K562 (cell line): ENCODE results near the gene CNOT4. TPM values are rescaled to one million over a fixed set of nuclear protein-coding genes. Genes with fewer than 3 reads are reported as not detected.

Experiments used
- ARID4B ChIP-seq: sonication (generic); formaldehyde crosslinking; IDR thresholded peaks from 2 replicates; pipeline ENCODE4 v1.8.0; 2022; ENCODE audit warnings: mild to moderate bottlenecking, missing genetic modification reagents
- GTF2B ChIP-seq: IDR thresholded peaks from 2 replicates; pipeline ENCODE4 v1.6.1; 2011; ENCODE audit not compliant: insufficient read length; ENCODE audit errors: extremely low read depth
- HOXB6 ChIP-seq: fragments of 250-450 bp; sonication (Bioruptor Pico); IDR thresholded peaks from 2 replicates; pipeline ENCODE4 v1.5.1; 2022; ENCODE audit warnings: mild to moderate bottlenecking, borderline replicate concordance
- ILF3 ChIP-seq: fragments of 450-650 bp; IDR thresholded peaks from 2 replicates; pipeline ENCODE4 v1.6.1; 2018; ENCODE audit warnings: antibody characterized with exemption, mild to moderate bottlenecking, moderate library complexity, borderline replicate concordance
- ILK ChIP-seq: fragments of 450-650 bp; IDR thresholded peaks from 2 replicates; pipeline ENCODE4 v1.6.1; 2016; ENCODE audit warnings: missing genetic modification characterization, low read depth, mild to moderate bottlenecking, missing compliant biosample characterization, moderate library complexity, borderline replicate concordance
- KLF10 ChIP-seq: fragments of 250-450 bp; sonication (Bioruptor Pico); IDR thresholded peaks from 2 replicates; pipeline ENCODE4 v1.6.1; 2021; ENCODE audit warnings: matching md5 sums
- NR2F6 ChIP-seq: fragments of 450-650 bp; formaldehyde crosslinking; IDR thresholded peaks from 2 replicates; pipeline ENCODE4 v1.4.0; 2020; ENCODE audit warnings: mild to moderate bottlenecking
- POLR2AphosphoS2 ChIP-seq: IDR thresholded peaks from 2 replicates; pipeline ENCODE4 v1.6.1; 2012; ENCODE audit warnings: low read length, improper control_type of control experiment
- POLR2G ChIP-seq: fragments of 200-400 bp; formaldehyde crosslinking; IDR thresholded peaks from 2 replicates; pipeline ENCODE4 v1.6.1; 2017; ENCODE audit warnings: low read depth, mild to moderate bottlenecking, antibody characterized with exemption, low read length, moderate library complexity
- PRPF4 ChIP-seq: fragments of 200-400 bp; formaldehyde crosslinking; IDR thresholded peaks from one replicate; pipeline ENCODE4 v1.6.1; 2017; ENCODE audit warnings: low read length, low read depth, mild to moderate bottlenecking; ENCODE audit not compliant: insufficient read depth, poor library complexity, severe bottlenecking
- RCOR1 ChIP-seq, 2 experiments: IDR thresholded peaks; 2 replicates each; pipeline ENCODE4 v1.6.1; 2012; ENCODE audit warnings: low read depth in 2 of 2, low read length in 2 of 2, borderline replicate concordance in 1 of 2, improper control_type of control experiment in 1 of 2
- ZFP30 ChIP-seq: fragments of 250-450 bp; sonication (Bioruptor Pico); IDR thresholded peaks from 2 replicates; pipeline ENCODE4 v1.8.0; 2022; ENCODE audit warnings: moderate library complexity, mild to moderate bottlenecking, inconsistent platforms, borderline replicate concordance
- ZSCAN32 ChIP-seq: fragments of 450-650 bp; formaldehyde crosslinking; IDR thresholded peaks from 2 replicates; pipeline ENCODE4 v1.4.0; 2020; ENCODE audit warnings: mild to moderate bottlenecking, moderate library complexity
- polyA plus RNA-seq, 8 experiments: library from polyadenylated mRNA; depleted of rRNA in 4 of 8; stranded (reverse) in 5 of 8; unstranded in 3 of 8; fragments of >200 nt; fragmentation: Nextera tagmentation in 2 of 8; fragmentation: Illumina TruSeq in 1 of 8; extraction: Ambion mirVana in 2 of 8; extraction: Trizol in 1 of 8; gene quantifications; 2 replicates each; pipeline versions ENCODE4 v1.2.1 to v1.2.3, GENCODE V29; 2011 to 2014; ENCODE audit warnings: inconsistent platforms in 1 of 8, missing spikeins in 1 of 8
- total RNA-seq, 7 experiments: library from RNA; depleted of rRNA in 6 of 7; stranded (reverse); fragments of >200 nt in 6 of 7; fragmentation: Illumina TruSeq in 2 of 7; extraction: Trizol in 2 of 7; gene quantifications; 2 replicates each; pipeline versions ENCODE4 v1.2.1 to v1.2.3, GENCODE V29; 2011 to 2021; ENCODE audit warnings: low replicate concordance in 1 of 7
- TF ChIP-seq, protein P1 (sequence below): sonication (generic); formaldehyde crosslinking; IDR thresholded peaks from 2 replicates; pipeline ENCODE4 v1.8.1; 2023; ENCODE audit warnings: missing genetic modification reagents, mild to moderate bottlenecking, borderline replicate concordance

The CNOT4 gene
- total and polyA plus RNA-seq, 9 of the 15 experiments (the other 6 are each of a cell fraction or from before 2014, with no cell fraction given): 8.6 to 24.1 (median 15.4) TPM

GRCh38 chr7:135509839-135510591, at the start of gene CNOT4 (continued):
- TF ChIP-seq ILF3: no peak
- TF ChIP-seq POLR2AphosphoS2: peak; percentile 76; the same call in 1 of the 2 replicates
- TF ChIP-seq POLR2G: peak; percentile 90
- TF ChIP-seq PRPF4: no peak
- TF ChIP-seq, protein P1, sequence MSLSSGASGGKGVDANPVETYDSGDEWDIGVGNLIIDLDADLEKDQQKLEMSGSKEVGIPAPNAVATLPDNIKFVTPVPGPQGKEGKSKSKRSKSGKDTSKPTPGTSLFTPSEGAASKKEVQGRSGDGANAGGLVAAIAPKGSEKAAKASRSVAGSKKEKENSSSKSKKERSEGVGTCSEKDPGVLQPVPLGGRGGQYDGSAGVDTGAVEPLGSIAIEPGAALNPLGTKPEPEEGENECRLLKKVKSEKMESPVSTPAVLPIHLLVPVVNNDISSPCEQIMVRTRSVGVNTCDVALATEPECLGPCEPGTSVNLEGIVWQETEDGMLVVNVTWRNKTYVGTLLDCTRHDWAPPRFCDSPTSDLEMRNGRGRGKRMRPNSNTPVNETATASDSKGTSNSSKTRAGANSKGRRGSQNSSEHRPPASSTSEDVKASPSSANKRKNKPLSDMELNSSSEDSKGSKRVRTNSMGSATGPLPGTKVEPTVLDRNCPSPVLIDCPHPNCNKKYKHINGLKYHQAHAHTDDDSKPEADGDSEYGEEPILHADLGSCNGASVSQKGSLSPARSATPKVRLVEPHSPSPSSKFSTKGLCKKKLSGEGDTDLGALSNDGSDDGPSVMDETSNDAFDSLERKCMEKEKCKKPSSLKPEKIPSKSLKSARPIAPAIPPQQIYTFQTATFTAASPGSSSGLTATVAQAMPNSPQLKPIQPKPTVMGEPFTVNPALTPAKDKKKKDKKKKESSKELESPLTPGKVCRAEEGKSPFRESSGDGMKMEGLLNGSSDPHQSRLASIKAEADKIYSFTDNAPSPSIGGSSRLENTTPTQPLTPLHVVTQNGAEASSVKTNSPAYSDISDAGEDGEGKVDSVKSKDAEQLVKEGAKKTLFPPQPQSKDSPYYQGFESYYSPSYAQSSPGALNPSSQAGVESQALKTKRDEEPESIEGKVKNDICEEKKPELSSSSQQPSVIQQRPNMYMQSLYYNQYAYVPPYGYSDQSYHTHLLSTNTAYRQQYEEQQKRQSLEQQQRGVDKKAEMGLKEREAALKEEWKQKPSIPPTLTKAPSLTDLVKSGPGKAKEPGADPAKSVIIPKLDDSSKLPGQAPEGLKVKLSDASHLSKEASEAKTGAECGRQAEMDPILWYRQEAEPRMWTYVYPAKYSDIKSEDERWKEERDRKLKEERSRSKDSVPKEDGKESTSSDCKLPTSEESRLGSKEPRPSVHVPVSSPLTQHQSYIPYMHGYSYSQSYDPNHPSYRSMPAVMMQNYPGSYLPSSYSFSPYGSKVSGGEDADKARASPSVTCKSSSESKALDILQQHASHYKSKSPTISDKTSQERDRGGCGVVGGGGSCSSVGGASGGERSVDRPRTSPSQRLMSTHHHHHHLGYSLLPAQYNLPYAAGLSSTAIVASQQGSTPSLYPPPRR (CRISPR knock-in tag): 0 out of 2 replicates have a peak, but pooled peaks have one; percentile 57
- peak; percentile 98 for TF ChIP-seq ARID4B (CRISPR knock-in tag)
- peak; percentile 68; the same call in 1 of the 2 replicates for TF ChIP-seq NR2F6 (CRISPR knock-in tag)
- TF ChIP-seq ZSCAN32 (CRISPR knock-in tag): 0 out of 2 replicates have a peak, but pooled peaks have one; percentile 56
- no peak for TF ChIP-seq HOXB6 (CRISPR knock-in tag)
- TF ChIP-seq RCOR1 (IDR thresholded peaks at IDR 0.05; ENCODE audit: borderline replicate concordance in 1 of 2, low read depth in 2 of 2, low read length in 2 of 2): peak in 1 of 2 experiments; percentile 44; a peak in 1 of 4 replicates
- TF ChIP-seq GTF2B: no peak
- TF ChIP-seq KLF10 (CRISPR knock-in tag): no peak
- no peak for TF ChIP-seq ILK (tag)
- TF ChIP-seq ZFP30 (CRISPR knock-in tag): no peak
